Measurements from ENCODE around the gene GAPDH. TPM values are rescaled to one million over a fixed set of nuclear protein-coding genes. Genes with fewer than 3 reads are reported as not detected.

Gene GAPDH
- total and polyA plus RNA-seq, 2 donors (not counting 1 experiment from before 2014, with no cell fraction given) = 499 to 951 TPM

- peaks cover 7% of the 10 kb centered on the region for H3K4me1 Mint-ChIP-seq
- ATAC-seq (ENCODE audit: low read depth) (no peak), DNase-seq (no peak)
- intact Hi-C loops (cut with micrococcal nuclease) = no loop called here
- no peak overlapping the region for H3K27ac Mint-ChIP-seq
- Histone ChIP-seq H3K9me3 (ENCODE audit: control extremely low read depth in 1 of 3, control insufficient read depth in 2 of 3, insufficient read depth in 1 of 3, low read length in 2 of 3) (no peaks in the 10 kb centered on the region), H3K27me3 (replicated peaks in 1 of 4; ENCODE audit: control extremely low read depth in 1 of 4, control insufficient read depth in 3 of 4, insufficient read depth in 4 of 4, low read length in 3 of 4) (no peaks in the 10 kb centered on the region), H3K9ac (ENCODE audit: low read length) (no peak overlapping the region), H3K4me2 (replicated peaks; ENCODE audit: low read depth, low read length, poor library complexity, severe bottlenecking) (no peak overlapping the region), H4K20me1 (ENCODE audit: control insufficient read depth, insufficient read depth, low read length, poor library complexity, severe bottlenecking) (peaks cover 31% of the 10 kb centered on the region), H3K4me3 (ENCODE audit: control extremely low read depth in 1 of 5, extremely low read depth in 1 of 5, insufficient read depth in 1 of 5, low read depth in 2 of 5, low read length in 4 of 5) (no peak overlapping the region), H3K79me2 (ENCODE audit: control insufficient read depth, insufficient read depth, low read length) (peaks cover 41% of the 10 kb centered on the region), H2AFZ (ENCODE audit: insufficient read depth, low read depth, low read length, poor library complexity, severe bottlenecking) (no peak overlapping the region), H3K36me3 (replicated peaks in 1 of 2; ENCODE audit: control extremely low read depth in 1 of 2, control insufficient read depth in 1 of 2, extremely low read depth in 1 of 2, insufficient read depth in 2 of 2, low read length in 1 of 2) (peaks cover 2 to 62% of the 10 kb centered on the region in 2 experiments), H3K27ac (ENCODE audit: low read length in 2 of 2) (no peak overlapping the region), H3K4me1 (ENCODE audit: control insufficient read depth in 2 of 2, insufficient read depth in 2 of 2, low read length in 2 of 2) (peaks cover 0 to 5% of the 10 kb centered on the region in 2 donors)
- WGBS (ENCODE audit: insufficient coverage) = 95% methylated on average over 26 of the region's 26 CpGs
- POLR2A ChIA-PET = no interaction called here
- CTCF ChIA-PET = interaction anchor here (7.2 kb wide), 1 partner anchor 10 kb away, joined by 69 read pairs; no protein-coding TSS in a partner anchor
- H3K27me3 Mint-ChIP-seq = no peaks in the 10 kb centered on the region
- TF ChIP-seq EZH2 (IDR thresholded peaks at IDR 0.05; ENCODE audit: borderline replicate concordance, insufficient read depth, low read depth, low read length, poor library complexity, severe bottlenecking) = no peak
- TF ChIP-seq, protein P1, sequence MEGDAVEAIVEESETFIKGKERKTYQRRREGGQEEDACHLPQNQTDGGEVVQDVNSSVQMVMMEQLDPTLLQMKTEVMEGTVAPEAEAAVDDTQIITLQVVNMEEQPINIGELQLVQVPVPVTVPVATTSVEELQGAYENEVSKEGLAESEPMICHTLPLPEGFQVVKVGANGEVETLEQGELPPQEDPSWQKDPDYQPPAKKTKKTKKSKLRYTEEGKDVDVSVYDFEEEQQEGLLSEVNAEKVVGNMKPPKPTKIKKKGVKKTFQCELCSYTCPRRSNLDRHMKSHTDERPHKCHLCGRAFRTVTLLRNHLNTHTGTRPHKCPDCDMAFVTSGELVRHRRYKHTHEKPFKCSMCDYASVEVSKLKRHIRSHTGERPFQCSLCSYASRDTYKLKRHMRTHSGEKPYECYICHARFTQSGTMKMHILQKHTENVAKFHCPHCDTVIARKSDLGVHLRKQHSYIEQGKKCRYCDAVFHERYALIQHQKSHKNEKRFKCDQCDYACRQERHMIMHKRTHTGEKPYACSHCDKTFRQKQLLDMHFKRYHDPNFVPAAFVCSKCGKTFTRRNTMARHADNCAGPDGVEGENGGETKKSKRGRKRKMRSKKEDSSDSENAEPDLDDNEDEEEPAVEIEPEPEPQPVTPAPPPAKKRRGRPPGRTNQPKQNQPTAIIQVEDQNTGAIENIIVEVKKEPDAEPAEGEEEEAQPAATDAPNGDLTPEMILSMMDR (IDR thresholded peaks at IDR 0.05) = no peak
- no peaks in the 10 kb centered on the region for H3K9me3 Mint-ChIP-seq (ENCODE audit: insufficient read depth)
- no peak overlapping the region for H3K4me3 Mint-ChIP-seq
Observed at GRCh38 chr12:6548556-6548955, 14.2 kb downstream of the GAPDH start.

DNA sequence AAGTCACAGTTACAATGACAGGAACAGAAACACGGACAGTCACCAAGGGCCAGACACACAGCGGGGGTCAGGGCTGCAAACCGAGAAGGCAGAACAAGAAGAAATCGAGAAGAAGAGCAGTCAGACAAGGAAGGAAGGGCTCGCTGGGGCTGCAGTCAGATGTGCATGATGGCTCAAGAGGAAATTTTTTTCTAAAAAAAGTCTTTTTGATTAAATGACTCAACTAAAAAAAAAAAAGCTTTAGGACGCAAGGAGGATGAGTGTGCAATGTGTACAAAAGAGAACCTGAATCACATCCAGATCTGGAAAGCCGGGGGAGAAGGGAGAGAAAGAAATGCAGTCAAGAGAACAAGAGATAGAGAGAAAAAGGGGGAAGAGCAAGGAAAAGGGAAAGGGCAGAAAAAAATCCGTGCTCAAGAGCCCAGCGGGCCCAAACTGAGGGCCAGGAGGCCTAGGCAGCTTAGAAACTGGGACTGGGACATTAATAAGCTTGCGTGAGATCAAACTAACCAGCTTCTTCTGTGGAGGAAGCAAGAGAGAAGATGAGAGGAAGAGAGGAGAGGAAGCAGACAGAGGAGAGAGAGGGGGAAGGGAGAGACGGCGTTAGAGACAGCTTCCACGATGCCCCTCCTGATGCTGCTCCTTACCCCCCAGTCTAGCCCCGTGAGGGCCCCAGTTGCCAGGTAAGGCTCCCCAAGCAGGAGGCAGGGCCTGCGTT is 14.8 kb downstream of the GAPDH start:
- Histone ChIP-seq H3K9me3 (ENCODE audit: control extremely low read depth in 1 of 3, control insufficient read depth in 2 of 3, insufficient read depth in 1 of 3, low read length in 2 of 3) (no peaks in the 10 kb centered on the region), H3K27ac (ENCODE audit: low read length in 2 of 2) (no peak overlapping the region), H3K9ac (ENCODE audit: low read length) (no peak overlapping the region), H3K4me1 (ENCODE audit: control insufficient read depth in 2 of 2, insufficient read depth in 2 of 2, low read length in 2 of 2) (peaks cover under 1 to 10% of the 10 kb centered on the region in 2 donors), H3K4me3 (ENCODE audit: control extremely low read depth in 1 of 5, extremely low read depth in 1 of 5, insufficient read depth in 1 of 5, low read depth in 2 of 5, low read length in 4 of 5) (no peak overlapping the region), H2AFZ (ENCODE audit: insufficient read depth, low read depth, low read length, poor library complexity, severe bottlenecking) (no peak overlapping the region), H3K27me3 (replicated peaks in 1 of 4; ENCODE audit: control extremely low read depth in 1 of 4, control insufficient read depth in 3 of 4, insufficient read depth in 4 of 4, low read length in 3 of 4) (no peaks in the 10 kb centered on the region), H3K36me3 (replicated peaks in 1 of 2; ENCODE audit: control extremely low read depth in 1 of 2, control insufficient read depth in 1 of 2, extremely low read depth in 1 of 2, insufficient read depth in 2 of 2, low read length in 1 of 2) (peaks cover 2 to 62% of the 10 kb centered on the region in 2 experiments), H3K4me2 (replicated peaks; ENCODE audit: low read depth, low read length, poor library complexity, severe bottlenecking) (no peak overlapping the region), H4K20me1 (ENCODE audit: control insufficient read depth, insufficient read depth, low read length, poor library complexity, severe bottlenecking) (peaks cover 31% of the 10 kb centered on the region), H3K79me2 (ENCODE audit: control insufficient read depth, insufficient read depth, low read length) (peaks cover 46% of the 10 kb centered on the region)
- Mint-ChIP-seq H3K4me1 (peaks cover 12% of the 10 kb centered on the region), H3K27ac (no peak overlapping the region), H3K27me3 (no peaks in the 10 kb centered on the region), H3K4me3 (no peak overlapping the region), H3K9me3 (ENCODE audit: insufficient read depth) (no peaks in the 10 kb centered on the region)
- ChIA-PET POLR2A (no interaction called here), CTCF (interaction anchor here (7.2 kb wide), 1 partner anchor 11 kb away, joined by 69 read pairs; no protein-coding TSS in a partner anchor)
- TF ChIP-seq, protein P1 (IDR thresholded peaks at IDR 0.05) = no peak
- no peak for TF ChIP-seq EZH2 (IDR thresholded peaks at IDR 0.05; ENCODE audit: borderline replicate concordance, insufficient read depth, low read depth, low read length, poor library complexity, severe bottlenecking)
- DNase-seq = no peak
- ATAC-seq (ENCODE audit: low read depth) = no peak
- WGBS (ENCODE audit: insufficient coverage) = 95% methylated on average over 13 of the region's 15 CpGs
- intact Hi-C loops (cut with micrococcal nuclease) = no loop called here

Measured in B cell (primary cell).